Suprapubic skin (tissue), 4 donors: ENCODE results near the gene REELD1. TPM values are rescaled to one million over a fixed set of nuclear protein-coding genes. Genes with fewer than 3 reads are reported as not detected.

Experiments
- DNase-seq, 2 donors: peaks; one replicate each; pipeline ENCODE4 v3.0.0-alpha.2; 2019; ENCODE audit warnings: low spot score in 2 of 2
- H3K27ac ChIP-seq: fragments of 200-600 bp; sonication (generic); one replicate; pipeline ENCODE4 v1.5.1; 2019
- H3K27me3 ChIP-seq: fragments of 200-600 bp; sonication (generic); one replicate; pipeline ENCODE4 v1.5.1; 2019
- H3K36me3 ChIP-seq: fragments of 200-600 bp; sonication (generic); one replicate; pipeline ENCODE4 v1.5.1; 2019
- H3K4me1 ChIP-seq: fragments of 200-600 bp; sonication (generic); one replicate; pipeline ENCODE4 v1.5.1; 2019
- H3K4me3 ChIP-seq: fragments of 200-600 bp; sonication (generic); one replicate; pipeline ENCODE4 v1.5.1; 2019; ENCODE audit warnings: mild to moderate bottlenecking
- H3K9me3 ChIP-seq: fragments of 200-600 bp; sonication (generic); one replicate; pipeline ENCODE4 v1.5.1; 2019
- EP300 ChIP-seq: sonication (generic); formaldehyde crosslinking; IDR thresholded peaks from one replicate; pipeline ENCODE4 v1.6.1; 2017; ENCODE audit warnings: antibody characterized with exemption
- POLR2A ChIP-seq, 2 donors: fragments of 450-650 bp; IDR thresholded peaks; one replicate each; pipeline ENCODE4 v1.6.1; 2017; ENCODE audit warnings: antibody characterized with exemption in 2 of 2, mild to moderate bottlenecking in 2 of 2, moderate library complexity in 2 of 2
- POLR2AphosphoS5 ChIP-seq, 3 donors: sonication (generic); formaldehyde crosslinking; IDR thresholded peaks; one replicate each; pipeline ENCODE4 v1.6.1; 2017; ENCODE audit warnings: antibody characterized with exemption in 3 of 3
- WGBS: methylation state at CpG from one replicate; pipeline ENCODE4 v1.1.5; 2018; 5-methylcytosine and 5-hydroxymethylcytosine counted together
- total RNA-seq, 4 donors: library from RNA; depleted of rRNA; stranded (reverse); fragments of >200 nt; gene quantifications; one replicate each; pipeline ENCODE4 v1.1.0, GENCODE V29; 2016
- TF ChIP-seq, protein P1 (sequence below), 2 donors: fragments of 200-600 bp in 1 of 2; fragments of 450-650 bp in 1 of 2; sonication (generic) in 1 of 2; IDR thresholded peaks; one replicate each; pipeline ENCODE4 v1.5.1; 2016 to 2019; ENCODE audit warnings: antibody characterized with exemption in 2 of 2, mild to moderate bottlenecking in 1 of 2, moderate library complexity in 1 of 2

The REELD1 gene
- total RNA-seq, 4 donors from 2014 or later: 2.0 TPM; not detected in 3

DNA sequence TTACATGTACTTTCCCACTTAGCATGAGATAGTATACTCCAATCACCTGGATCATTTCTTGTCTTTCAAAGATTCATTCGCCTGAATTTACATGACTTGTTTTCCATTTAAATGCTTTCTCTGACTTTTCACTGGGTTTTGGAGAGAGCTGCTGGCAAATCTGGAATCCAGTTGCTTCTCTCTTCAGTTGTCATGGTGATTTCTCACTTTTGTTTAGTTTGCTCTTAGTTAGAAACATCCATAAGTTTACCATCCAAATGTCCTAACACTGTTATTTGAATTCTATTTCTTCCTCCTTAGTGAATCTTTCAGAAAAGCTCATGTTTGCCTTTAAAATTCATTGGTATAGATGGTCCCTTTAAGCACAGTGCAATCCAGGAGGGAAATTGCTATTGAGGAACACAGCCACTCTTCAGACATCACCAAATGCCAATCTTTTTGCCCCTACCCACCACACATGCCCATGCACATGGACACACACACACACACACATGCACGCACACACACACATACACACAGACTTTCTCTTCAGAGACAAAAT, 51.7 kb downstream of the REELD1 start:
- DNase-seq: no peak
- no peaks in the 10 kb centered on the region for H3K27me3 ChIP-seq
- H3K4me1 ChIP-seq: no peaks in the 10 kb centered on the region
- H3K9me3 ChIP-seq: no peaks in the 10 kb centered on the region
- no peak overlapping the region for H3K27ac ChIP-seq
- no peaks in the 10 kb centered on the region for H3K36me3 ChIP-seq
- H3K4me3 ChIP-seq: no peak overlapping the region
- TF ChIP-seq POLR2A (IDR thresholded peaks at IDR 0.05): no peak
- TF ChIP-seq POLR2AphosphoS5 (IDR thresholded peaks at IDR 0.05): no peak
- TF ChIP-seq EP300: no peak
- TF ChIP-seq, protein P1, sequence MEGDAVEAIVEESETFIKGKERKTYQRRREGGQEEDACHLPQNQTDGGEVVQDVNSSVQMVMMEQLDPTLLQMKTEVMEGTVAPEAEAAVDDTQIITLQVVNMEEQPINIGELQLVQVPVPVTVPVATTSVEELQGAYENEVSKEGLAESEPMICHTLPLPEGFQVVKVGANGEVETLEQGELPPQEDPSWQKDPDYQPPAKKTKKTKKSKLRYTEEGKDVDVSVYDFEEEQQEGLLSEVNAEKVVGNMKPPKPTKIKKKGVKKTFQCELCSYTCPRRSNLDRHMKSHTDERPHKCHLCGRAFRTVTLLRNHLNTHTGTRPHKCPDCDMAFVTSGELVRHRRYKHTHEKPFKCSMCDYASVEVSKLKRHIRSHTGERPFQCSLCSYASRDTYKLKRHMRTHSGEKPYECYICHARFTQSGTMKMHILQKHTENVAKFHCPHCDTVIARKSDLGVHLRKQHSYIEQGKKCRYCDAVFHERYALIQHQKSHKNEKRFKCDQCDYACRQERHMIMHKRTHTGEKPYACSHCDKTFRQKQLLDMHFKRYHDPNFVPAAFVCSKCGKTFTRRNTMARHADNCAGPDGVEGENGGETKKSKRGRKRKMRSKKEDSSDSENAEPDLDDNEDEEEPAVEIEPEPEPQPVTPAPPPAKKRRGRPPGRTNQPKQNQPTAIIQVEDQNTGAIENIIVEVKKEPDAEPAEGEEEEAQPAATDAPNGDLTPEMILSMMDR (IDR thresholded peaks at IDR 0.05): no peak
- 90% methylated on average over 2 of the region's 2 CpGs for WGBS

DNA sequence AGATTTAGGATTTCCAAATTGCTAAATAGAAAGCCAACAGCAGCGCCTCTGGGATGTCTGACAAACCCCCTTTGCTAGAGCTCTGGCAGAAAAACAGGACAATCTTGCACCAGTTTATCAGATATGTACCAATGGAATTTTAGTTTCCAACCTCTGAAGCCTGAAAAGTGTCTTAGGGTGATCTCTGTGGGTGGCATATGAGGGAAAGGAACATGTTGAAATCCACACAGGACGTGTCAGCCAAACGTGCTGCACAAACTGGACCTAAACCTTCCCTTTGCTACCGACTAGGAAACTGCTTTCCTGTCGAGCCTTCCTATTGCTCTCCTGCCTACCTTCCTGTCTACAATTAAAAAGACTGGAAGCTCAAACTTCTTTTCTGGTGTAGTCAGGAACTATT, 53.5 kb downstream of the REELD1 start:
- Histone ChIP-seq H3K4me1 (no peaks in the 10 kb centered on the region), H3K4me3 (no peak overlapping the region), H3K36me3 (no peaks in the 10 kb centered on the region), H3K27ac (no peak overlapping the region), H3K27me3 (no peaks in the 10 kb centered on the region), H3K9me3 (no peaks in the 10 kb centered on the region)
- TF ChIP-seq POLR2AphosphoS5 (IDR thresholded peaks at IDR 0.05) (no peak), POLR2A (IDR thresholded peaks at IDR 0.05) (no peak), EP300 (no peak)
- TF ChIP-seq, protein P1 (IDR thresholded peaks at IDR 0.05): no peak
- WGBS: 60% methylated on average over 5 of the region's 5 CpGs
- no peak for DNase-seq

DNA sequence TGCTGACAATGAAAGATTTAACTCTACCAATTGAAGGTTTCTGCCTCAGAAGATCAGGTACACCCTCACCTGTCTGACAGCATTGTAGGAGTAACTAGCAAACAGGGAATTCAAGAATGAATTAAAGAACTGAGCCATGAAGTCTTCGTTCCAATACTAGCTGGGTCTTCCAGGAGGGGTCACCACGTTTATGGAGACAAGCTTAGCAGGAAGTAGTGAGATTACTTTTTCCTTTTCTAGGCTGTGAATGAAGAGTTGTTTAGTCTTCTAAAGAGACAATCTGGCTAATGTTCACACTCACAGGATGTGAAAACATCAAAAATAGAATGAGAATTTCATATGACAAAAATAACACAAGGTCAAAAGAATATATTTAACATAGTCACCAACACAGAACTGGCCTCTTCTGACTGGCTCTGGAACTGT, 54.9 kb downstream of the REELD1 start:
- 77% methylated on average over 2 of the region's 2 CpGs for WGBS
- Histone ChIP-seq H3K27ac (no peak overlapping the region), H3K36me3 (no peaks in the 10 kb centered on the region), H3K4me1 (no peaks in the 10 kb centered on the region), H3K9me3 (no peaks in the 10 kb centered on the region), H3K27me3 (no peaks in the 10 kb centered on the region), H3K4me3 (no peak overlapping the region)
- DNase-seq: no peak
- TF ChIP-seq POLR2AphosphoS5 (IDR thresholded peaks at IDR 0.05): no peak
- no peak for TF ChIP-seq EP300
- TF ChIP-seq, protein P1 (IDR thresholded peaks at IDR 0.05): no peak
- TF ChIP-seq POLR2A (IDR thresholded peaks at IDR 0.05): no peak

DNA sequence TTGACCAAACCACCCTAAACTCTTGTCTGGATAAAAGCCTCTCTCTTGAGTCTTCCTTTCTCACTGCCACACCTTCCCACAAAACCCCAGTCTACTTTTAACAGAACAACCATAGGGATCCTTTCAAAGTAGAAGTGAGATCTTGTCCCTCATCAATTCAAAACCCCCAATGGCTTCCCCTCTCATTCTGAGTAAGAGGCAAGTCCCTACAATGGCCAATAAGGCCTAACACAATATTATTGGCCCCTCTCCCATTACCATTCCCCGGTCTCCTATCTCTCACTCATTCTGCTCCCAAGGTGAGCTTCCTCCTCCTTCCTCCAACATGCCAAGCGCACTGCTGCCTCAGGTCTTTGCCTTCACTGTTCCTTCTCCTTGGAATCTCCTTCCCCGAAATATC, 57.1 kb downstream of the REELD1 start:
- Histone ChIP-seq H3K27ac (no peak overlapping the region), H3K4me1 (no peaks in the 10 kb centered on the region), H3K9me3 (no peaks in the 10 kb centered on the region), H3K4me3 (no peak overlapping the region), H3K36me3 (no peaks in the 10 kb centered on the region), H3K27me3 (no peaks in the 10 kb centered on the region)
- TF ChIP-seq EP300: no peak
- TF ChIP-seq, protein P1 (IDR thresholded peaks at IDR 0.05): no peak
- no peak for TF ChIP-seq POLR2A (IDR thresholded peaks at IDR 0.05)
- TF ChIP-seq POLR2AphosphoS5 (IDR thresholded peaks at IDR 0.05): no peak
- DNase-seq: no peak
- WGBS: 98% methylated on average over 3 of the region's 3 CpGs

DNA sequence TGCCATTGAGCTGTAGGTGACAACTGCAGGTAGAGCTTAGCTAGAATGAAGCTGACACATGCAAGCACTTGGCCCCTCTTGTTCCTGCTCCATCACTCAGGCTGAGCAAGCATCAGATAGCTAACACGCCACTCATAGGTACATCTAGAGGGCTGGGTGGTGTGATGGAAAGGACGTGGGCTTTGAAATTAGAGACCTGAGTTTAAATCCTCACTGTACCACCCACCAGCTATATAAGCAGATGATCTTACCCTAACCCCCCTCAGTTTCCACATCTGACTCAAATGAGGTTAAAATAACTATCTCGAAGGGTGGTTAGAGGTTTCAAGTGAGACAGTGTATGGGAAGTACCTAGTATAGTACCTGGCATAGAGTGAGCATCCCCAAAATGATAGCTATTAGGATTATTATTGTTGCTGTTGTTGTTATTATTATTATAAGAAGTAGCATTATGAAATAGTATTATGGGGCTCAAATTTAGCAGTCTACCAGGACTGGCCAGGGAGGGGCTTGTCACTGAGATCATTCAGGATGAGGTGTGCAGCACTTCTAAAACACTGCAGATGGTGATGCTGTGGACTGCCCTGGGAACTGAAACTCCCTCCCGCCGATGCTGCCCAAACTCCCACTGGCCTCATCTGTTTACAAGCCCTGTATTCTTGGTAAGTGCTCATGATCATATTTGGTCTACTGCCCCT, 59.0 kb downstream of the REELD1 start:
- Histone ChIP-seq H3K4me1 (no peaks in the 10 kb centered on the region), H3K36me3 (no peaks in the 10 kb centered on the region), H3K9me3 (no peaks in the 10 kb centered on the region), H3K27me3 (no peaks in the 10 kb centered on the region), H3K4me3 (no peak overlapping the region), H3K27ac (no peak overlapping the region)
- 94% methylated on average over 5 of the region's 5 CpGs for WGBS
- DNase-seq: no peak
- no peak for TF ChIP-seq POLR2AphosphoS5 (IDR thresholded peaks at IDR 0.05)
- TF ChIP-seq POLR2A (IDR thresholded peaks at IDR 0.05): no peak
- TF ChIP-seq, protein P1 (IDR thresholded peaks at IDR 0.05): no peak
- no peak for TF ChIP-seq EP300
